Muscle of leg (tissue), 11 donors: ENCODE results near the gene DLX2. TPM values are rescaled to one million over a fixed set of nuclear protein-coding genes. Genes with fewer than 3 reads are reported as not detected.

Source experiments
- DNase-seq: peaks from one replicate; pipeline ENCODE4 v3.0.0; 2013
- H3K27ac ChIP-seq: one replicate; pipeline ENCODE4 v1.5.1; 2013; ENCODE audit warnings: mild to moderate bottlenecking, low read length, control low read depth
- H3K27me3 ChIP-seq: one replicate; pipeline ENCODE4 v1.6.1; 2013; ENCODE audit warnings: low read length; ENCODE audit not compliant: control insufficient read depth, insufficient read depth
- H3K36me3 ChIP-seq: one replicate; pipeline ENCODE4 v1.6.1; 2013; ENCODE audit warnings: low read length; ENCODE audit not compliant: control insufficient read depth, insufficient read depth
- H3K4me1 ChIP-seq: one replicate; pipeline ENCODE4 v1.6.1; 2013; ENCODE audit warnings: low read length; ENCODE audit not compliant: control insufficient read depth, insufficient read depth
- H3K4me3 ChIP-seq: one replicate; pipeline ENCODE4 v1.5.1; 2013; ENCODE audit warnings: low read length, control low read depth
- H3K9me3 ChIP-seq: replicated peaks from 2 replicates; pipeline ENCODE4 v1.6.1; 2013; ENCODE audit warnings: low read depth, low read length; ENCODE audit not compliant: control insufficient read depth
- WGBS: methylation state at CpG from one replicate; pipeline ENCODE4 v1.1.5; 2013; ENCODE audit warnings: missing lambda C conversion rate; ENCODE audit not compliant: insufficient coverage; 5-methylcytosine and 5-hydroxymethylcytosine counted together
- polyA plus RNA-seq, 8 donors: library from polyadenylated mRNA; unstranded; fragments of 120-200 nt; gene quantifications; one replicate each; pipeline versions ENCODE4 v1.2.1 to v1.2.3, GENCODE V29; 2013; ENCODE audit warnings: inconsistent platforms in 1 of 8, low replicate concordance in 1 of 8; ENCODE audit not compliant: insufficient read length in 8 of 8, insufficient read depth in 1 of 8
- total RNA-seq: library from RNA; stranded (reverse); fragments of 120-200 nt; gene quantifications from one replicate; pipeline ENCODE4 v1.2.4, GENCODE V29; 2013

The DLX2 gene
- total and polyA plus RNA-seq, 9 donors = 0.04 to 0.26 (median 0.11) TPM; not detected in 3

- WGBS = 17% methylated on average over 2 of the region's 18 CpGs
- no peaks in the 10 kb centered on the region for H3K36me3 ChIP-seq
- H3K9me3 ChIP-seq = no peaks in the 10 kb centered on the region
- H3K4me3 ChIP-seq = no peak overlapping the region
- peaks cover 35% of the 10 kb centered on the region for H3K4me1 ChIP-seq
- H3K27ac ChIP-seq = no peak overlapping the region
- DNase-seq = peak; percentile 16
- peaks cover 98% of the 10 kb centered on the region for H3K27me3 ChIP-seq
Observed at GRCh38 chr2:172093416-172094293, 9.0 kb downstream of the DLX2 start.

- Histone ChIP-seq H3K9me3 (no peaks in the 10 kb centered on the region), H3K27me3 (peaks cover 98% of the 10 kb centered on the region), H3K4me3 (no peak overlapping the region), H3K36me3 (no peaks in the 10 kb centered on the region), H3K27ac (no peak overlapping the region), H3K4me1 (peaks cover 39% of the 10 kb centered on the region)
- DNase-seq = peak; percentile 9
- WGBS = 4% methylated on average over 12 of the region's 19 CpGs
Observed at GRCh38 chr2:172092716-172093415, 9.8 kb downstream of the DLX2 start.

GRCh38 chr2:172091761-172092566 lies 10.7 kb downstream of the DLX2 start:
- Histone ChIP-seq H3K9me3 (no peaks in the 10 kb centered on the region), H3K36me3 (no peaks in the 10 kb centered on the region), H3K4me3 (no peak overlapping the region), H3K27ac (no peak overlapping the region), H3K27me3 (peaks cover 98% of the 10 kb centered on the region), H3K4me1 (peaks cover 40% of the 10 kb centered on the region)
- DNase-seq = peak; percentile 5
- WGBS = 8% methylated on average over 6 of the region's 11 CpGs

- Histone ChIP-seq H3K27me3 (peaks cover 98% of the 10 kb centered on the region), H3K36me3 (no peaks in the 10 kb centered on the region), H3K4me3 (no peak overlapping the region), H3K9me3 (no peaks in the 10 kb centered on the region), H3K27ac (no peak overlapping the region), H3K4me1 (peaks cover 40% of the 10 kb centered on the region)
- DNase-seq = peak; percentile 9
- WGBS = 0% methylated on average over 2 of the region's 13 CpGs
Observed at GRCh38 chr2:172091000-172091641, 11.6 kb downstream of the DLX2 start.

- peak; percentile 4 for DNase-seq
- Histone ChIP-seq H3K36me3 (no peaks in the 10 kb centered on the region), H3K27me3 (peaks cover 98% of the 10 kb centered on the region), H3K27ac (no peak overlapping the region), H3K9me3 (no peaks in the 10 kb centered on the region), H3K4me3 (no peak overlapping the region), H3K4me1 (peaks cover 40% of the 10 kb centered on the region)
- 6% methylated on average over 34 of the region's 39 CpGs for WGBS
Observed at GRCh38 chr2:172090044-172090961, 12.4 kb downstream of the DLX2 start.

- Histone ChIP-seq H3K27me3 (peaks cover 98% of the 10 kb centered on the region), H3K9me3 (no peaks in the 10 kb centered on the region), H3K27ac (no peak overlapping the region), H3K4me3 (no peak overlapping the region), H3K4me1 (peaks cover 40% of the 10 kb centered on the region), H3K36me3 (no peaks in the 10 kb centered on the region)
- peak; percentile 2 for DNase-seq
- 27% methylated on average over 5 of the region's 7 CpGs for WGBS
Observed at GRCh38 chr2:172089633-172090032, 13.1 kb downstream of the DLX2 start.

GRCh38 chr2:172089005-172089504 lies 13.6 kb downstream of the DLX2 start:
- Histone ChIP-seq H3K36me3 (no peaks in the 10 kb centered on the region), H3K9me3 (no peaks in the 10 kb centered on the region), H3K4me3 (no peak overlapping the region), H3K27me3 (peaks cover 98% of the 10 kb centered on the region), H3K4me1 (peaks cover 40% of the 10 kb centered on the region), H3K27ac (no peak overlapping the region)
- WGBS = no CpG with 5 or more reads among the region's 10 CpGs
- no peak for DNase-seq

GRCh38 chr2:172088245-172089004 lies 14.3 kb downstream of the DLX2 start:
- 2% methylated on average over 26 of the region's 37 CpGs for WGBS
- Histone ChIP-seq H3K36me3 (no peaks in the 10 kb centered on the region), H3K27ac (no peak overlapping the region), H3K4me3 (no peak overlapping the region), H3K4me1 (peaks cover 41% of the 10 kb centered on the region), H3K27me3 (peaks cover 98% of the 10 kb centered on the region), H3K9me3 (no peaks in the 10 kb centered on the region)
- DNase-seq = peak; percentile 5
